Measurements from ENCODE around the gene NRIP2.

DNA sequence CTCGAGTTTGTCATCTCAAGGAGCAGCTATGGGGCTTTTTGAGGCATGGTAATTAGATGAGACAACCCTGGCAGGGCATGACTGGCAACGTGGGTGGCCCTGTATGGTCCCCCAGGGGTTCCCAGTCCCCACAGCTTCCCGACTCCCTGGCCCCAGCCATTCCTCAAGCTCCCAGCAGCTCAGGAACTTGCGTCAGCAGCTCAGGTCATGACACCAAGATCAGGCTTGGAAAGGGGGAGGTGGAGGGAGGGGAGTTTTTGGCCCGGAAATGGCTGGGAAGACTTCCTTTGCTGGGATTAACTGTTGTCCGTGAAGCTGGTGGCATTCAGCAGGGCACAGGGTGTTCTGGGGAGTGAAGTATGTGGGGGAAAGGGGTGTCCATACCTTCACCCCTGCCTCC, 10.4 kb upstream of the NRIP2 start:
- TF ChIP-seq, protein P1, sequence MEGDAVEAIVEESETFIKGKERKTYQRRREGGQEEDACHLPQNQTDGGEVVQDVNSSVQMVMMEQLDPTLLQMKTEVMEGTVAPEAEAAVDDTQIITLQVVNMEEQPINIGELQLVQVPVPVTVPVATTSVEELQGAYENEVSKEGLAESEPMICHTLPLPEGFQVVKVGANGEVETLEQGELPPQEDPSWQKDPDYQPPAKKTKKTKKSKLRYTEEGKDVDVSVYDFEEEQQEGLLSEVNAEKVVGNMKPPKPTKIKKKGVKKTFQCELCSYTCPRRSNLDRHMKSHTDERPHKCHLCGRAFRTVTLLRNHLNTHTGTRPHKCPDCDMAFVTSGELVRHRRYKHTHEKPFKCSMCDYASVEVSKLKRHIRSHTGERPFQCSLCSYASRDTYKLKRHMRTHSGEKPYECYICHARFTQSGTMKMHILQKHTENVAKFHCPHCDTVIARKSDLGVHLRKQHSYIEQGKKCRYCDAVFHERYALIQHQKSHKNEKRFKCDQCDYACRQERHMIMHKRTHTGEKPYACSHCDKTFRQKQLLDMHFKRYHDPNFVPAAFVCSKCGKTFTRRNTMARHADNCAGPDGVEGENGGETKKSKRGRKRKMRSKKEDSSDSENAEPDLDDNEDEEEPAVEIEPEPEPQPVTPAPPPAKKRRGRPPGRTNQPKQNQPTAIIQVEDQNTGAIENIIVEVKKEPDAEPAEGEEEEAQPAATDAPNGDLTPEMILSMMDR (IDR thresholded peaks at IDR 0.05 in 4 of 5, conservative IDR thresholded peaks at IDR 0.05 in 1 of 5): no peak
- no peak for TF ChIP-seq POLR2A (IDR thresholded peaks at IDR 0.05)

Data from gastrocnemius medialis (tissue), 4 donors.